SJCRH30 (cell line): Measurements from ENCODE around the gene MAT2B. TPM values are rescaled to one million over a fixed set of nuclear protein-coding genes. Genes with fewer than 3 reads are reported as not detected.

Experiments used
- DNase-seq, 2 experiments: peaks; one replicate each; pipeline ENCODE4 v3.0.0-alpha.2; 2015 to 2020
- H3K27ac ChIP-seq: fragments of 250-450 bp; sonication (Bioruptor Pico); 2 replicates; pipeline ENCODE4 v1.5.1; 2020; ENCODE audit warnings: mild to moderate bottlenecking, moderate library complexity
- H3K27me3 ChIP-seq: fragments of 250-450 bp; sonication (Bioruptor Pico); 2 replicates; pipeline ENCODE4 v1.5.1; 2020; ENCODE audit warnings: mild to moderate bottlenecking, moderate library complexity
- H3K36me3 ChIP-seq: fragments of 250-450 bp; sonication (Bioruptor Pico); 2 replicates; pipeline ENCODE4 v1.5.1; 2020; ENCODE audit warnings: mild to moderate bottlenecking, moderate library complexity
- H3K4me1 ChIP-seq: fragments of 250-450 bp; sonication (Bioruptor Pico); 2 replicates; pipeline ENCODE4 v1.5.1; 2020; ENCODE audit warnings: mild to moderate bottlenecking, moderate library complexity
- H3K4me3 ChIP-seq: fragments of 250-450 bp; sonication (Bioruptor Pico); 2 replicates; pipeline ENCODE4 v1.5.1; 2020; ENCODE audit warnings: mild to moderate bottlenecking, moderate library complexity
- H3K9me3 ChIP-seq: fragments of 250-450 bp; sonication (Bioruptor Pico); replicated peaks from 2 replicates; pipeline ENCODE4 v1.5.1; 2020; ENCODE audit warnings: mild to moderate bottlenecking, moderate library complexity
- total RNA-seq: library from RNA; depleted of rRNA; stranded (reverse); fragments of >200 nt; shearing (Covaris generic); gene quantifications from 2 replicates; pipeline ENCODE4 v1.2.3, GENCODE V29; 2014

The MAT2B gene
- total RNA-seq, 1 experiment from 2014 or later: 42.2 TPM

DNA sequence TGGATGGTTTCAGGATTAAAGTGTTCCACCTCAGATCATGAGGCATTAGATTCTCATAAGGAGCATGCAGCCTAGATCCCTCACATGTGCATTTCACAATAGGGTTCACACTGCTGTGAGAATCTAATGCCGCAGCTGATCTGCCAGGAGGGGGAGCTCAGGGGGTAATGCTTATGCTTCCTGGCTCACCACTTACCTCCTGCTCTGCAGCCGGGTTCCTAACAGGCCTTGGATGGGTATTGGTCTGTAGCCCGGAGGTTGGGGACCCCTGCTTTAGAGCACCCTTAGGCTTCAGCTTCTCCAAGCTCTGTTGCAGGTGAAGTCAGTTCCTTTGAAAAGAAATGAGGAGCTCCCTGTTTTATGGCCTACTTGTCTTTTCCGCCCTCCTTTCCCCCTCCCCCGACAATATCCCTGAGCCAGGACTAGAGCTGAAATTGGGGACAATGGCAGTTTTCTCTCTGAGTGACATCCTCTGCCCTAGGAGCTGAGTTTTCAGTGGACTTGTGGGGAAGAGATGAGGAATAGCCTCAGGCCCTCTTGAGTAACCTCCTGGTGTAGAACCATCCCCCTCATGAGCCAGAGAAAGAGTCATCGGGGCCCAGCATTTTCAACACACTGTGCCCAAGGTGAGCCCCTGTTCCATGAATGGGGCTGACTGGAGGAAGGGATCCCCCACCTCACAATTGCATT, 16.2 kb upstream of the MAT2B start:
- Histone ChIP-seq H3K27me3 (no peaks in the 10 kb centered on the region), H3K27ac (no peak overlapping the region), H3K9me3 (no peaks in the 10 kb centered on the region), H3K4me3 (no peak overlapping the region), H3K36me3 (peaks cover 31% of the 10 kb centered on the region), H3K4me1 (no peaks in the 10 kb centered on the region)
- peak in 1 of 2 experiments; percentile 13 for DNase-seq

DNA sequence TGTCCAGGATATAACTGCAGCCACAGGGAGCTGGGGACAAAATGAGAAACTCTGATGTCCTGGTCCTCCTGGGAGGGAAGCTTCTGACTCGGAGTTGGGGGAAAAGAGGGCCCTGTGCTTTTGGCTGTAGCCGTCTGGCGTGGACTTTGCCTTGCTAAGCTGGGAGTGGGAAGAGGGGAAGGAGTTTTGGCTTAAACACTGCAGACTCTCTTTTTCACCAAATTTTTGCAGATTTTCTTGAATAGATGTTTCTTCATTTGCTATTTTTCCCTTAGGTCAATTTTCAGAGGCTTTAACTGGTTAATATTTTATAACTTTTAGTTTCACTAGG, 15.7 kb upstream of the MAT2B start:
- H3K36me3 ChIP-seq: peaks cover 28% of the 10 kb centered on the region
- DNase-seq: no peak
- H3K4me1 ChIP-seq: no peaks in the 10 kb centered on the region
- no peak overlapping the region for H3K27ac ChIP-seq
- no peak overlapping the region for H3K4me3 ChIP-seq
- H3K27me3 ChIP-seq: no peaks in the 10 kb centered on the region
- no peaks in the 10 kb centered on the region for H3K9me3 ChIP-seq

DNA sequence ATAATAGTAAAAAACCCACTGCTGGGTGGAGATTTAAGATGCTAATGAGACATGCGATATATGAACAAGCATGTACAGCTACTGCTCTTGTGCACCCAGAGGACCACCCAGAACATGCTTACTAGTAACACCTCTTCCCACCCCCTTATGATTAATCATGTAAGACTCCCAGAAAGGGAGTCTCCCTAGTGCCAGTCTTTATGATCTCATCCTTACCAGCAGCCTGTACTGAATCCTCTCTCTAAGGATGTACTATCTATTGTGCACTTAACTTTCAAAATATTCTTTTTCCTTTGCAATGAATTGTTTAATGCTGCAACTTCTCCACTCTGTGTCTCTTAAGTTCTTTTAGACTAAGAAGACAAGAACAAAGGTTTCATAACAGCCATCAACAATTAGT, 9.1 kb upstream of the MAT2B start:
- Histone ChIP-seq H3K4me1 (no peaks in the 10 kb centered on the region), H3K27me3 (no peaks in the 10 kb centered on the region), H3K4me3 (no peak overlapping the region), H3K9me3 (no peaks in the 10 kb centered on the region), H3K27ac (no peak overlapping the region), H3K36me3 (peaks cover 10% of the 10 kb centered on the region)
- DNase-seq: no peak

DNA sequence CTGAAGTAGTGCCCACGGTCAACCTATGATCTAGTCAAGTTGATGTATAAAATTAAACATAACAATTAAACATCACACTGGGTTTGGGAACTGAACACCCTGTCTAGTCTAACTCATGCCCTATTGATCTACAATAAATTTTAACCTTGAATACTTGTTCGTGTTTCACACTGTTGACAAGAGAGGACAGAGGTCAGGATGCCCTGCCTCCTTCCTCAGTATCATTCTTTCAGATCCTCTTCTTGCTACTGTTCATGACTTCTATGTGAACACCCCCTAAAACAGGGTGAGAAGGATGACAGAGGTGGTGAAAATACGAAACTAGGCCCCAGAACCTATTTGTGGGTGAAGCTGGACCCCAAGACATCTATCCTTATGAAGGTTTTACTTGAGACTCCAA, 8.1 kb upstream of the MAT2B start:
- H3K9me3 ChIP-seq: no peaks in the 10 kb centered on the region
- no peaks in the 10 kb centered on the region for H3K4me1 ChIP-seq
- H3K36me3 ChIP-seq: peaks cover under 1% of the 10 kb centered on the region; the same call in 1 of the 2 replicates
- no peak overlapping the region for H3K27ac ChIP-seq
- DNase-seq: no peak
- H3K4me3 ChIP-seq: no peak overlapping the region
- H3K27me3 ChIP-seq: no peaks in the 10 kb centered on the region

DNA sequence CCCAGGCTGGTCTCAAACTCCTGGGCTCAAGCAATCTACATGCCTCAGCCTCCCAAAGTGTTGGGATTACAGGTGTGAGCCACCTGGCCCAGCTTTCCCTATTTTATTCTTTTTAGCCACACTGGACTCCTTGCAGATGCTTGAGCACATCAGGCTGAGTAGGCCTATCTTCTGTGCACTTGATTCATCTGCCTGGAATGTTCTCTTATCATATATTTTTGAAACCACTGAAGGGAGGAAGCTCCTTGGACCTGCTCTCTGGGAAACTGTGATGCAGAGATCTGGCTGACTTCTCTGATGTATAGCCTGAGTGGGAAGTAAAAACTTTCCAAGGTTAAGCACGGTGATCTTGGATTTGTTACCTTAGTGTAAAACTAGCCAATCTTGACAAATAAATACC, 6.5 kb upstream of the MAT2B start:
- no peaks in the 10 kb centered on the region for H3K9me3 ChIP-seq
- DNase-seq: no peak
- no peaks in the 10 kb centered on the region for H3K4me1 ChIP-seq
- H3K4me3 ChIP-seq: no peak overlapping the region
- H3K36me3 ChIP-seq: no peaks in the 10 kb centered on the region
- no peaks in the 10 kb centered on the region for H3K27me3 ChIP-seq
- H3K27ac ChIP-seq: no peak overlapping the region

DNA sequence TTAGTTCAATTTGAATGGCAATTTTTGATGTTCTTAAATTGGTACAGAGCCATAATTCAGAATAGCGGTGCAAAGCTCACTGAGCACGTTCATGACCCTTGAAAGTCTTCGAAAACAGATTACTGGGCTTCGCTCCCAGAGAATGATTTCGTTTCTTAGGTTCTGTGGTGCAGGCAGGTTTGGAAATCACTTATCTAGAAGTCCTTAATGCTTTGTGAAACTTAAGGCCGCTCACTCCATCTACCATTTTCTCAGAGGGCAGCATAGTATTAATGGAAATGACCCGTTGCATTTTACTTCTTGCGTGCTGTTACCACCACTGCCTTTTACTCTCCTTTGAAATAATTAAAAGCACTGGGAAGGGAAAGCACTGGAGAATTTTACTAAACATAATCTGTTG, 2.9 kb upstream of the MAT2B start:
- Histone ChIP-seq H3K36me3 (no peaks in the 10 kb centered on the region), H3K4me1 (no peaks in the 10 kb centered on the region), H3K9me3 (no peaks in the 10 kb centered on the region), H3K4me3 (peak overlapping the region; percentile 92), H3K27me3 (no peaks in the 10 kb centered on the region), H3K27ac (peak overlapping the region; percentile 85; the same call in 1 of the 2 replicates)
- peak in 1 of 2 experiments; percentile 6 for DNase-seq

DNA sequence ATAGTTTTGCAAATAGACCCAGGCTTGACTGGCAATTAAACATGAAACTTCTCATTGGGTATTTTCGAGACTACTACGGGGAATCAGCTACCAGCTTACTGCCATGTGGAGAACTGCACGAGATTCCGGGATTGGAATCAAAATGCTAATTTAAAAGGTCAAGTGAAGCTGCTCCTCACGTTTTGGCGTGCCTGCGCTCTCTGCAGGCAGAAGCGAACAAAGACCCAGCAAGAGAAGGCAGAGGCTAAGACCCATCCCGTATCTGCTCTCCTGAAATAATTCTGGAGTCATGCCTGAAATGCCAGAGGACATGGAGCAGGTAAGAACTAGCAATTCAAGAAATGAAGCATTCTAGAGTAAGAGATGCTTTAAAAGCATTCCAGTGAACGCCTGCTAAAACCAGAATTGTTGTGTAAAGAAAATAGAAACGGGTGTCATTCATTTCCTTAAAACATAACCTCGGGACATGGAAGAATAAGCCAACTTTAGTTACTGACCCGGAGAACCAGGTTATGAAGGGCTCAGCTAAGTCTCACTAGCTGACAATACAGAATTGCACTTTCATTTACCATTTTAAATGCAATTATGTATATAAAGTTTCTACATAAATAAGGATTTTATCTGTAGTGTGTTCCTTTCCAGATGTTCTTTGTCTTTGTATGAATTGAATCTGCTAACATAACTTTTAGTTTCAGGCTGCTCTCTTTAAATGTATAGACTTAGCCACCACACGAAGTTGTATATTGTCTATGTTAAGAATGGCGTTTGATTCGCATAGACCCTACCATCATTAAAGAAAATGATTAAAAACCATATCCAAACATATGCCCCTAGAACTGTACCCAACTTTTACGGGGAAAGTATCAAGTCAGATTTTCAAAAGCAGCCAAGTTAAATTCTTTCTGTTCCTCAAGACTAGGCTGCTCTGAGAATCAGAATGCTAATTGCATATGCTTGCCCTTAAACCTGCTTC, 2.0 kb upstream of the MAT2B start:
- Histone ChIP-seq H3K9me3 (no peaks in the 10 kb centered on the region), H3K27ac (peak overlapping the region; percentile 85), H3K36me3 (no peaks in the 10 kb centered on the region), H3K27me3 (no peaks in the 10 kb centered on the region), H3K4me3 (peak overlapping the region; percentile 92), H3K4me1 (no peaks in the 10 kb centered on the region)
- peak; percentile 70 to 81 for DNase-seq

DNA sequence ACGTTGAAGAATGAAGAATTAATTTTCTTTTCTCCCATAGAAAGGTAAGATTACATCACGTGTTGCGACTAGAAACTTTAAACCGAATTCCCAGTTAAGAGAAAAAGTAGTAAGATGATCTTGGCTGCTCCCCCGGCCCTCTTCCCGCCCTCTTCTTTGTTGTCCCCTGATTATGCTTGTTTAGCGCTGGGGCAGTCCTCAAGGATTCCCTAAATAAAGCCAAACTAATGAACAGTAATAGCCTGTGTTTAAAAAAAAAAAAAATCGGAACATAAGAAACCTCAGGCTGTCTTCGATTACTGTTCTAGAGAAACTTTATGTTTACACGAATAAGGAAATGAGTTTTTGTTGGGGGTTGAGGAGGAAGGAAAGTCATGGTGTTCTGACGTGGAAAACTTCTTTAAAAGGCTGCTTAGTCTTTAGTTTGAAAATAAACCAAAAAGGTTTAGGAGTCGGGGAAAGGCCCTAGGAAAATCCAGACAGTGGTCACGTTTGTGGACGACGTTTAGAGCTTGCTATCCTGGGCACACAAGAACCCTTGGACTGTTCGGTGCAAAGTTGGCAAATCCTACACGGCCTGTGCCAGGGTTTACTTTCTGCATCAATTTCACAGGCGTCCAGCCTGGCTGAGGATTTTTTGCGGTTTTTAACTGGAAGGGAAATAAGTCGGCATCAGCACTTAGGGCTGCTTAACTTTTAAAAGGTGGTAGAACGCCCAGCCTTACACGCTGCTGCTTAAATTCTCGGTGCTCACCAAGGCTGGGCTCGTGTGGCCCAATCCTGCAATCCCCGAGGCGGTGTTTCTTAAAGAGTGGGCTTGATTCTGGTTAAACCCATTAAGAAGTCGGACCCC, 1.1 kb upstream of the MAT2B start:
- peak; percentile 50 to 65 for DNase-seq
- Histone ChIP-seq H3K36me3 (no peaks in the 10 kb centered on the region), H3K4me3 (peak overlapping the region; percentile 92), H3K4me1 (no peaks in the 10 kb centered on the region), H3K9me3 (no peaks in the 10 kb centered on the region), H3K27ac (peak overlapping the region; percentile 85), H3K27me3 (no peaks in the 10 kb centered on the region)

DNA sequence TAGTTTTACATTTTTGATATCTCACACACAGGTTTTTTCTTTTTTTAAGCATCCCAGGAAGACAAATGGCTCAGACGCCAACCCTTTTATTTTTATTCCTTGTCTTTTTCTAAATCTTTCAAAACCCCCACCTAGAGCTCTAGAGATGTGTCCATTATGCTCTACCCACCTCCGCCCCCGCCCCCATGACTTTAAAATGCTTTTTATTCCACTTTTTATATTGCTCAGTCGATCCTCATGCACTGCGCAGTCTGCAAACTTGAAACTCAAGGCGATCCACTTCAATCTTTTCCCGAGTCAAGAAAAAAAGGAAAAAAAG, 411 bp upstream of the MAT2B start:
- peak overlapping the region; percentile 92 for H3K4me3 ChIP-seq
- no peaks in the 10 kb centered on the region for H3K4me1 ChIP-seq
- no peaks in the 10 kb centered on the region for H3K9me3 ChIP-seq
- H3K36me3 ChIP-seq: no peaks in the 10 kb centered on the region
- no peak for DNase-seq
- H3K27ac ChIP-seq: peak overlapping the region; percentile 85
- no peaks in the 10 kb centered on the region for H3K27me3 ChIP-seq

DNA sequence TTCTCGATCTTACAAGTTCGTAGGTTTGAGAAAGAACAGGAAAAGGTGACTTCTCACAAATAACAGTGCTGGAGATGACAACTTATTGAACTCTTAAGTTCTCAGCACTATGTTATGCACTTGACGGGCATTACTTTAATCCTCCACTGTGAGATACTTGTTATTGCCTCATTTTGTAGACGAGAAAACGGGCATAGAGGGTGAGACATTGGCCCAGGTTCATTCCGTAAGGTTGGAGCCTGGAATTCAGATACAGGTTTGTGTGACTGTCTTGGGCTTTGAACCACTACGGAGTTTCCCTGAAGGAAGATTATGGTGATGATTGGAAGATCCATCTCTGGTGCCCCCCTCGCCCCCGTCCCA, 657 bp downstream of the MAT2B start:
- Histone ChIP-seq H3K27me3 (no peaks in the 10 kb centered on the region), H3K36me3 (no peaks in the 10 kb centered on the region), H3K9me3 (no peaks in the 10 kb centered on the region), H3K4me3 (peak overlapping the region; percentile 92), H3K4me1 (no peaks in the 10 kb centered on the region), H3K27ac (peak overlapping the region; percentile 85)
- peak in 1 of 2 experiments; percentile 6 for DNase-seq

DNA sequence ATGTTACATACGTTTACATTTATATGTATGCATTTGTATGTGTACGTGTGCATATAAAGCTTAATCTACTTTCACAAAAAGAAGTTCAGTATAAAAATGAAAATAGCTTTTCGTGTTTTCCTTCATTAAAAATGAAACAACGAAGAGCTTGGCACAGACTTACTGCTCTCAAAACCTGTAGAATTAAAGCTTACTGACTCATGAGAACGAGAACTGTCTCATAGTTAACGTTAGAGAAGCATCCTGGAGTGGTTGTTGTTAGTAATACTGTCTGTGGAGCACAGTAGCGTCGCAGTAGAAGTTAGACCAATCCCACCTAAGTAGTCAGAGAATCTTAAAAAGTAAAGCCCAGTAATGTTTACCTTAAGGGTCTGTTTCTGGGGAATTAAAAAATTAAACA, 1.3 kb downstream of the MAT2B start:
- no peaks in the 10 kb centered on the region for H3K36me3 ChIP-seq
- no peaks in the 10 kb centered on the region for H3K27me3 ChIP-seq
- no peak overlapping the region for H3K27ac ChIP-seq
- H3K4me1 ChIP-seq: no peaks in the 10 kb centered on the region
- peak overlapping the region; percentile 92 for H3K4me3 ChIP-seq
- H3K9me3 ChIP-seq: no peaks in the 10 kb centered on the region
- DNase-seq: no peak

DNA sequence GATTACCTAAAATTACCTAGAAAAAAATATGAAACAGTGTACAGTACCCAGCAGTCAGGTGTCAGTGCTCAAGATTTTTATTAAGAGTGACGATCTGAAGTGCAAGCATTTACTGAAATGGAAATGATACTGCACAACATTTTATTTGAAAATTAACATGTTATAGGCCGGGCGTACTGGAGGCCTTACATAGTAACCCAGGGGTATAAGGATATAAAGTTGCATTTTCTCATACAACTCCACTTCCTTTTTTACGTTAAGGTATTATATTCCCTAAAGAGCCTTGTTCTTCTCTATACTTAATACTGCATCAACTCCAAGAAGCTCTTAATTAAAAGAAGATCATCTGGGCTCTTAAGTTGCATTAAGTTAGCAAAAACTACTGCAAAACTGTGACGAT, 3.3 kb downstream of the MAT2B start:
- H3K4me3 ChIP-seq: no peak overlapping the region
- no peaks in the 10 kb centered on the region for H3K27me3 ChIP-seq

DNA sequence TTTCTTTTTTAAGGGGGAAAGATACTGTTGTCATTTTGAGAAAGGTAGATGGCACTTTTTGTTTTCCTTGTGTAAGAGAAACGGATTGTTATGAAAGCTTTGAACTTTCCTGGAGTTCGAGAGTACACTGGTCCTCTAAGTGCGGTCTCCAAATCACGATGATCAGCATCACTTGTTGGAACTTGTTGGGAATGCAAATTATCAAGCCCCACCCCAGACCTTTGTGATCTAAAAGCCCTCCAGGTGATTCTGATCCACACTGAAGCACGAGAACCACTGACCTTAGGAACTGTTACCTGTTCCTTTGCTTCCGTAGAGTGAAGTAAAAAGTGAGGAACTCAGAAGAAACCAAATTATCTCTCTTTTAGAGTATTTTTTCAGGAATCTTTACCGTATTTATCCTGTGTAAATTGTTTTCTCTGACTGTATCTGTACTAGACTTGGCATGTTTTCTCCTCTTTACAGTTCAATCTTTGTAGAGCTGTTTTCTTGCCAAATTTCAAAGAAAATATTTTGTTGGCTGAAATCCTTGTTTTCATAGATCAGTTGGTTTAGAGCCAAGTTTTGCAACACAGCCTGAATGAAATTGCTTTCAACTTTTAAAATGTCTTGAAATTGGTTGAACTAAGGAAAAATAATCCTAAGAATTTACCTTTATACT, 4.0 kb downstream of the MAT2B start:
- H3K4me1 ChIP-seq: no peaks in the 10 kb centered on the region
- no peaks in the 10 kb centered on the region for H3K9me3 ChIP-seq
- no peak overlapping the region for H3K27ac ChIP-seq
- no peak for DNase-seq
- peaks cover 14% of the 10 kb centered on the region for H3K36me3 ChIP-seq
- no peaks in the 10 kb centered on the region for H3K27me3 ChIP-seq
- no peak overlapping the region for H3K4me3 ChIP-seq

More for the DNA sequence above, 3.3 kb downstream of the MAT2B start:
- Histone ChIP-seq H3K9me3 (no peaks in the 10 kb centered on the region), H3K36me3 (peaks cover 8% of the 10 kb centered on the region), H3K4me1 (no peaks in the 10 kb centered on the region), H3K27ac (no peak overlapping the region)
- no peak for DNase-seq

DNA sequence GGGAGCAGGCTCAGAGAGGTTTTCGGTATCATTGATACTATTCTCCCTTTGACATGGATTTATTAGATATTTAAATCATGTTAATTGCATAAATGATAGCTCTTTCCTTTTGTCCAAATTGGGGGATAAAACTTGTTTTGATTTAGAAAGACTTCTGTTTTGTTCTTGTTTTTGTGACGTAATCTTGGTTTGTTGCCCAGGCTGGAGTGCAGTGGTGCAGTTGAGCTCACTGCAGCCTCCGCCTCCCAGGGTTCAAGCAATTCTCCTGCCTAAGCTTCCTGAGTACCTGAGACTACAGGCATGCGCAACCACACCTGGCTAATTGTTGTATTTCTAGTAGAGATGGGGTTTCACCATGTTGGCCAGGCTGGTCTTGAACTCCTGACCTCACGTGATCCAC, 7.1 kb downstream of the MAT2B start:
- no peak for DNase-seq
- no peak overlapping the region for H3K4me3 ChIP-seq
- no peaks in the 10 kb centered on the region for H3K27me3 ChIP-seq
- no peaks in the 10 kb centered on the region for H3K9me3 ChIP-seq
- H3K36me3 ChIP-seq: peaks cover 41% of the 10 kb centered on the region
- no peak overlapping the region for H3K27ac ChIP-seq
- no peaks in the 10 kb centered on the region for H3K4me1 ChIP-seq
